ENCODE results near the gene SYCN.
"Not testable (repeated sequence)": the region's sequence is repeated elsewhere in the genome, so short reads cannot be mapped to it uniquely, and the experiment has no call there.

DNA sequence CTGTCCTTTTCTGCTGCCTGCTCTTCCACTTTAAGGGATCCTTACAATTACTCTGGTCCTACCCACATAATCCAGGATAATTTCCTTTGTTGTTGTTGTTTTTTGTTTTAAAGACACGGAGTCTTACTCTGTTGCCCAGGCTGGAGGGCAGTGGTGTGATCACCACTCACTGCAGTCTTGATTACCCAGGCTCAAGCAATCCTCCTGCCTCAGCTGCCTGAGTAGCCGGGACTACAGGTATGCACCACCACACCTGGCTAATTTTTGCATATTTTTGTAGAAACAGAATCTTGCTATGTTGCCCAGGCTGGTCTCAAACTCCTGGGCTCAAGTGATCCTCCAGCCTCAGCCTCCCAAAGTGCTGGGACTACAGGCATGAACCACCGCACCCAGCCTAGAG, 11.3 kb upstream of the SYCN start:
- not testable (repeated sequence) for TF ChIP-seq EP300 (IDR thresholded peaks at IDR 0.05)
- TF ChIP-seq, protein P1, sequence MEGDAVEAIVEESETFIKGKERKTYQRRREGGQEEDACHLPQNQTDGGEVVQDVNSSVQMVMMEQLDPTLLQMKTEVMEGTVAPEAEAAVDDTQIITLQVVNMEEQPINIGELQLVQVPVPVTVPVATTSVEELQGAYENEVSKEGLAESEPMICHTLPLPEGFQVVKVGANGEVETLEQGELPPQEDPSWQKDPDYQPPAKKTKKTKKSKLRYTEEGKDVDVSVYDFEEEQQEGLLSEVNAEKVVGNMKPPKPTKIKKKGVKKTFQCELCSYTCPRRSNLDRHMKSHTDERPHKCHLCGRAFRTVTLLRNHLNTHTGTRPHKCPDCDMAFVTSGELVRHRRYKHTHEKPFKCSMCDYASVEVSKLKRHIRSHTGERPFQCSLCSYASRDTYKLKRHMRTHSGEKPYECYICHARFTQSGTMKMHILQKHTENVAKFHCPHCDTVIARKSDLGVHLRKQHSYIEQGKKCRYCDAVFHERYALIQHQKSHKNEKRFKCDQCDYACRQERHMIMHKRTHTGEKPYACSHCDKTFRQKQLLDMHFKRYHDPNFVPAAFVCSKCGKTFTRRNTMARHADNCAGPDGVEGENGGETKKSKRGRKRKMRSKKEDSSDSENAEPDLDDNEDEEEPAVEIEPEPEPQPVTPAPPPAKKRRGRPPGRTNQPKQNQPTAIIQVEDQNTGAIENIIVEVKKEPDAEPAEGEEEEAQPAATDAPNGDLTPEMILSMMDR (IDR thresholded peaks at IDR 0.05), result not testable (repeated sequence)

Measured in suprapubic skin (tissue), 3 donors.